Measurements from ENCODE around the gene NUCB1.
"Not testable (repeated sequence)": the region's sequence is repeated elsewhere in the genome, so short reads cannot be mapped to it uniquely, and the experiment has no call there.

NUCB1 gene

DNA sequence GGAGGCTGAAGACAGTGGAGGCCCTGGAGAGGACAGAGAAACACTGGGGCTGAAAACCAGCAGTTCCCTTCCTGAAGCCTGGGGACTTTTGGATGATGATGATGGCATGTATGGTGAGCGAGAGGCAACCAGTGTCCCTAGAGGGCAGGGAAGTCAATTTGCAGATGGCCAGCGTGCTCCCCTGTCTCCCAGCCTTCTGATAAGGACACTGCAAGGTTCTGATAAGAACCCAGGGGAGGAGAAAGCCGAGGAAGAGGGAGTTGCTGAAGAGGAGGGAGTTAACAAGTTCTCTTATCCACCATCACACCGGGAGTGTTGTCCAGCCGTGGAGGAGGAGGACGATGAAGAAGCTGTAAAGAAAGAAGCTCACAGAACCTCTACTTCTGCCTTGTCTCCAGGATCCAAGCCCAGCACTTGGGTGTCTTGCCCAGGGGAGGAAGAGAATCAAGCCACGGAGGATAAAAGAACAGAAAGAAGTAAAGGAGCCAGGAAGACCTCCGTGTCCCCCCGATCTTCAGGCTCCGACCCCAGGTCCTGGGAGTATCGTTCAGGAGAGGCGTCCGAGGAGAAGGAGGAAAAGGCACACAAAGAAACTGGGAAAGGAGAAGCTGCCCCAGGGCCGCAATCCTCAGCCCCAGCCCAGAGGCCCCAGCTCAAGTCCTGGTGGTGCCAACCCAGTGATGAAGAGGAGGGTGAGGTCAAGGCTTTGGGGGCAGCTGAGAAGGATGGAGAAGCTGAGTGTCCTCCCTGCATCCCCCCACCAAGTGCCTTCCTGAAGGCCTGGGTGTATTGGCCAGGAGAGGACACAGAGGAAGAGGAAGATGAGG is 26.4 kb upstream of the NUCB1 start:
- DNase-seq (ENCODE audit: low spot score), result no peak
- CTCF ChIA-PET, result interaction anchor here (0.6 to 1.2 kb wide), 3 partner anchors 85 to 97 kb away, joined by 3 to 5 read pairs (median 3); no protein-coding TSS in a partner anchor
- H3K27ac ChIP-seq, result peak overlapping the region; percentile 98
- POLR2A ChIA-PET (ENCODE audit: low non-redundant PET), result no interaction called here
- TF ChIP-seq, protein P1, sequence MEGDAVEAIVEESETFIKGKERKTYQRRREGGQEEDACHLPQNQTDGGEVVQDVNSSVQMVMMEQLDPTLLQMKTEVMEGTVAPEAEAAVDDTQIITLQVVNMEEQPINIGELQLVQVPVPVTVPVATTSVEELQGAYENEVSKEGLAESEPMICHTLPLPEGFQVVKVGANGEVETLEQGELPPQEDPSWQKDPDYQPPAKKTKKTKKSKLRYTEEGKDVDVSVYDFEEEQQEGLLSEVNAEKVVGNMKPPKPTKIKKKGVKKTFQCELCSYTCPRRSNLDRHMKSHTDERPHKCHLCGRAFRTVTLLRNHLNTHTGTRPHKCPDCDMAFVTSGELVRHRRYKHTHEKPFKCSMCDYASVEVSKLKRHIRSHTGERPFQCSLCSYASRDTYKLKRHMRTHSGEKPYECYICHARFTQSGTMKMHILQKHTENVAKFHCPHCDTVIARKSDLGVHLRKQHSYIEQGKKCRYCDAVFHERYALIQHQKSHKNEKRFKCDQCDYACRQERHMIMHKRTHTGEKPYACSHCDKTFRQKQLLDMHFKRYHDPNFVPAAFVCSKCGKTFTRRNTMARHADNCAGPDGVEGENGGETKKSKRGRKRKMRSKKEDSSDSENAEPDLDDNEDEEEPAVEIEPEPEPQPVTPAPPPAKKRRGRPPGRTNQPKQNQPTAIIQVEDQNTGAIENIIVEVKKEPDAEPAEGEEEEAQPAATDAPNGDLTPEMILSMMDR (conservative IDR thresholded peaks at IDR 0.05; ENCODE audit: low read depth), result no peak

- ChIA-PET CTCF (interaction anchor here (0.5 to 1.2 kb wide), 3 partner anchors 16 to 90 kb away, joined by 3 to 5 read pairs (median 3); no protein-coding TSS in a partner anchor), POLR2A (ENCODE audit: low non-redundant PET) (no interaction called here)
- H3K27ac ChIP-seq, result peak overlapping the region; percentile 98
- DNase-seq (ENCODE audit: low spot score), result no peak
- TF ChIP-seq, protein P1 (conservative IDR thresholded peaks at IDR 0.05; ENCODE audit: low read depth), result no peak
Measured at GRCh38 chr19:48874303-48875135, 25.6 kb upstream of the NUCB1 start.

DNA sequence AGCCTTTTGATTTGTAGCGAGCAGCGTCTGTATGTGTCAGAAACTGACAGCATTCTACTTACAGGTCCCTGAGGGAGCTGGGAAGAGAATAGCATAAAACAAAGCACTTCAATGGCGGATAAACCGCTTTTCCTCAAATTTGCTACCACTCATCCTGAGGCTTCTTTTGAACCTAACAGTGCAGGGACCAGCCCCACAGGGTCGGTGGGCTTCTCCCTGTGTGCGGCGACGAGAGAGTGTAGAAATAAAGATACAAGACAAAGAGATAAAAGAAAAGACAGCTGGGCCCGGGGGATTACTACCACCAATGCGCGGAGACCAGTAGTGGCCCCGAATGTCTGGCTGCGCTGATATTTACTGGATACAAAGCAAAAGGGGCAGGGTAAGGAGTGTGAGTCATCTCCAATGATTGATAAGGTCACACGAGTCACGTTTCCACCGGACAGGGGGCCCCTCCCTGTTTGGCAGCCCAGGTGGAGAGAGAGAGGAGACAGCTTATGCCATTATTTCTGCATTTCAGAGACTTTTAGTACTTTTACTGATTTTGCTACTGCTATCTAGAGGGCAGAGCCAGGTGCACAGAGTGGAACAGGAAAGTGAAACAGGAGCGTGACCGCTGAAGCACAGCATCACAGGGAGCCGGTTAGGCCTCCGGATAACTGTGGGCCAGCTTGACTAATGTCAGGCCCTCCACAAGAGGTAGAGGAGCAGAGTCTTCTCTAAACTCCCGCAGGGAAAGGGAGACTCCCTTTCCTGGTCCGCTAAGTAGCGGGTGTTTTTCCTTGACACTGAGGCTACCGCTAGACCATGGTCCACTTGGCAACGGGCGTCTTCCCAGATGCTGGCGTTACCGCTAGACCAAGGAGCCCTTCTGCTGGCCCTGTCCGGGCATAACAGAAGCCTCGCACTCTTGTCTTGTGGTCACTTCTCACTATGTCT is 23.8 kb upstream of the NUCB1 start:
- peak overlapping the region; percentile 98 for H3K27ac ChIP-seq
- ChIA-PET CTCF (interaction anchor here (0.6 kb wide), 1 partner anchor 84 kb away, joined by 3 read pairs; no protein-coding TSS in a partner anchor), POLR2A (ENCODE audit: low non-redundant PET) (interaction anchor here (0.6 to 1.0 kb wide), 3 partner anchors 77 to 190 kb away, joined by 3 to 4 read pairs (median 3); no protein-coding TSS in a partner anchor)
- DNase-seq (ENCODE audit: low spot score), result not testable (repeated sequence)

- CTCF ChIA-PET, result interaction anchor here (0.6 to 0.7 kb wide), 2 partner anchors 68 to 89 kb away, joined by 3 read pairs; no protein-coding TSS in a partner anchor
- TF ChIP-seq, protein P1 (conservative IDR thresholded peaks at IDR 0.05; ENCODE audit: low read depth), result no peak
- POLR2A ChIA-PET (ENCODE audit: low non-redundant PET), result no interaction called here
Measured at GRCh38 chr19:48877855-48878195, 22.3 kb upstream of the NUCB1 start.

GRCh38 chr19:48878196-48879024 is 21.7 kb upstream of the NUCB1 start:
- CTCF ChIA-PET, result interaction anchor here (0.6 to 0.7 kb wide), 3 partner anchors 68 to 219 kb away, joined by 3 read pairs; no protein-coding TSS in a partner anchor
- no peak for DNase-seq (ENCODE audit: low spot score)
- TF ChIP-seq, protein P1 (conservative IDR thresholded peaks at IDR 0.05; ENCODE audit: low read depth), result no peak
- POLR2A ChIA-PET (ENCODE audit: low non-redundant PET), result interaction anchor here (0.6 to 0.7 kb wide), 2 partner anchors 10 to 86 kb away, joined by 3 to 4 read pairs; partner anchors contain the start of gene PLEKHA4
- H3K27ac ChIP-seq, result peak overlapping the region; percentile 98

More at GRCh38 chr19:48877855-48878195, 22.3 kb upstream of the NUCB1 start:
- H3K27ac ChIP-seq, result peak overlapping the region; percentile 98
- no peak for DNase-seq (ENCODE audit: low spot score)

Measured in RWPE1 (cell line).